GM19099 (cell line): ENCODE results near the gene ABO.
"Not testable (repeated sequence)": the region's sequence is repeated elsewhere in the genome, so short reads cannot be mapped to it uniquely, and the experiment has no call there.

Experiments used
- POLR2A ChIP-seq: IDR thresholded peaks from 3 replicates; pipeline ENCODE4 v1.6.1; 2011; ENCODE audit warnings: low read depth; ENCODE audit not compliant: insufficient read length; ENCODE audit errors: extremely low read depth

Gene ABO

DNA sequence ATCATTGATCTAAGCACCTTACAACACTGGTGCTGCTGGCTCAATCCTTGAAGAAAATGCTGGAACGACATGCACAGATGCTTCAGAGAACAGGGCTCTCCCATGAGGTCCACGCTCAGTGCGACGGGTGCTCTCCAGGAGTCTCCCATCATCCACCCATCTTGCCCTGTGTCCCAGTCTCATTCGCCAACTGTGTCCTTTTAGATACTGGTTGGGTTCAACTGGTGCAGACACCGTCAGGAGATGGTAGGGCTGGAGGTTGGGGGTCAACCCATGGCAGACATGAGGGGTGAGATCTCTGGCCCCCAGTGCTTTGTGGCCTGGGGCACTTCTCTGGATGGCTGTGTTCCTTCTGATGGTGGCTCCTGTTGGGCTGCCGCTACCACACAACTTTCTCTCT is 64.4 kb downstream of the ABO start:
- TF ChIP-seq POLR2A, result no peak

DNA sequence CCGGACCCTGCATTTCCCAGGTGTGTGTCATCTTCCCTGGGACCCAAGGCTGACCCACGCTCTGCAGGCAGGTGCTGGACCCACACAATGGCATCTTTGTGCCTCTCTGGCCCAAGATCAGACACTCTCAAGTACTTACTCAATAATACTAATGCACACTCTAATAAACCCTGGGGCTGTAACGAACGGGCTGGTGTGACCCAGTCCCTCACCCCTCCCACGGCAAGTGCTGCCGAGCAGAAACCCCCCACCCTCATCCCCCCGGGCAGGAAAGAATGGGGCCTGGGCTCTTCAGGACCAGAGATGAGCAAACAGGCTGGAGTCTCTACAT is 64.8 kb downstream of the ABO start:
- no peak for TF ChIP-seq POLR2A

DNA sequence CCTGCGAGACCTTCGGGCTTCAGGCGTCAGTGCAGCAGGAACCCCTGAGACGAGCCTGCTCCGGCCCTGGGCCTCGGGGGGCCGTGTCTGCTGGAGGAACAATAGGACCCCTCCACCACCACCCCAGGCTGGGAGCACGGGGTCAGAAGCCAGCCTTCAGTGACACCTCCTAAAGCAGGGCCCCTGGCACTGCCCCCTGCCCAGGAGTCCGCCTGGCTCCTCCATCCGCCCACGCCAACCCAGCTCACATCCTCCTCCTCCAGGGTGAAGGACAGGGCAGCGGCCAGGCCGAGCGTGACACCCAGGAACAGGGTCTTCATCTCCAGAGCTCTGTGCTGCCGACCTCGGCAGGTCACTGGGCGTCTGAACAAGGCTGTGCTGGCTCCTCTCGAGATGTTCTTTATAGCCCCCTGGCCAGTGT is 66.1 kb downstream of the ABO start, which contains the start of gene OBP2B:
OBP2B (minus strand) TSS at position 371 of the 421 bp plus-strand sequence; CDS start at position 320, 51 bp downstream.
- TF ChIP-seq POLR2A, result not testable (repeated sequence)

DNA sequence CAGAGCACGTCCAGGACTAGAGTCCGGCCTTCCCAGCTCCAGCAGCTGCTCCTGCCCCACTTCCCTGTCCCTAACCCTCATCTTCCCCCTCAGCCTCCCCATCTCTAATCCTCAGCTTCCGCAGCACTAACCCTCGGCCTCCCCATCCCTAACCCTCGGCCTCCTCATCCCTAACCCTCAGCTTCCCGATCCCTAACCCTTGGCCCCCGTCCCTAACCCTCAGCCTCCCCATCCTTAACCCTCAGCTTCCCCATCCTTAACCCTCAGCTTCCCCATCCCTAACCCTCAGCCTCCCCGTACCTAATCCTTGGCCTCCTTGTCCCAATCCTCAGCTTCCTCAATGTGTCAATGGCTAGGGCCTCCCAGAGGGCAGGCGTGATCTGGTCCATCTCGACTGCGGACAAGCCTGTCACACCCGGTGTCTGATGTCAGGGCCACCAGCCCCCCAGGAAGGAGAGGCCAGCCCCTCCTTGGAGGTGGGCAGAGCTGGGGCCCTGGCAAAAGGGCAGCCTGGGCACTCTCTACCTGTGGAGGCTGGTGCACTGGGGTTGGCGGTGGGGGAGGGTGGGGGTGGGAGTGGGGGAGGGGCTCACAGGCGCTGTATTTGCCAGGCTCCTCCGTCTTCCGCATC is 67.3 kb downstream of the ABO start:
- no peak for TF ChIP-seq POLR2A

DNA sequence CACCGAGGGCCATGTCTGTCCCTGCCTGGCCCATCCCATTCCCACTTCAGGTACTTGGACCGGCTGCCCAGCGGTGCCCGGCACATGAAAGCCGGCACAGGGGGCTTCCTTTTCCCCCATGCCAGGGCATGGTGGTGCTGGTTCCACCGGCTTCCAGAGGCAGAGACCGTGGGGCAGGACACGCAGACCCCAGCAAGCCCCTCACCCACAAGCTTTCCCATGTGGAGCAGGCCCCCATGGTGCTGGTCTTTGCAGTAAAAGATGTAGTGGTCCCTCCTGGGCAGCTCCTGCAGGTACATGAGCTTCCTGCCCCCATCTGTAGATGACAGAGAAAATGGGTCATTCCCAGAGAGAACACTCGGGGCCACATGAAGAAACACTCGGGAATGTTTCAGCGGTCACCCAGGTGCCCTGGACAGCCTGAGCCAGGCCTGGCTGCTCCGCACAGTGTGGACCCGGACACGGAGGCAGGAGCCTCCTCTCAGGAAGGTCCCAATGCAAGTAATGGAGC is 67.9 kb downstream of the ABO start:
- no peak for TF ChIP-seq POLR2A

DNA sequence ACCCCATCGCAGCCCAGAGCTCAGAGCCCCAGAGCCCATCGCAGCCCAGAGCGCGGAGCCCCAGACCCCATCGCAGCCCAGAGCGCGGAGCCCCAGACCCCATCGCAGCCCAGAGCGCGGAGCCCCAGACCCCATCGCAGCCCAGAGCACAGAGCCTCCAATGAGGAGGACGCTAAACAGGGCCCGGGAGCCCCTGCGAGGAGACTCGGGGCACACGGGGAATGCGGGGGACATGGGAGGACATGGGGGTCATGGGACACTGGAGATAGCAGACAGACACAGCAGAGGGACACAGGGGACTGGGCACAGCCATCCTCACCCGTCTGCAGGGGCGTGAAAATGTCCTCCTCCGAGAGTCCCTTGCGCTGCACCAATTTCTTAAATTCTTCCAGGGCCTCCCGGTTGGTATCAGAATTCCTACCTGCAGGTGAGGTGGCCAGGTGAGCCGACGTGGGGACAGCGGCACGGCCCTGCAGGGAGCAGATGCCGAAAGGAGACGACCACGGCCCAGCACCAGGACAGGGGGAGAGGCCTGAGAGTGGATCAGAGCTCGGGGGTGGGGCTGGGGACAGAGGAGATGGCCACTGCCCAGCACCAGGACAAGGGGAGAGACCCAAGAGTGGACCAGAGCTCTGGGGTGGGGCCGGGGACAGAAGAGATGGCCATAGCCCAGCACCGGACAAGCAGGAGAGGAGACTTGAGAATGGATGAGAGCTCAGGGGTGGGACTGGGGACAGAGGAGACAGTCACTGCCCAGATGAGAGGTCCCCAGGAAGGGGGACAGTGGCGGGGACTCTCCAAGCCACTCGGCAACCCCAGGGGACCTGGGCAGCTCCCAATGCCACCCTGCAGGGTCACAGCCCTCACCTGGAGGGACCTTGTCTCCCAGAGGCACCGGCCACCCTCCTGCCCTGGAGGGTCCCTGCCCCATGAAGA is 68.7 kb downstream of the ABO start:
- TF ChIP-seq POLR2A, result no peak
